CD4-positive, alpha-beta T cell treated with Interleukin-2 at 100 ng/mL for 4 hours (primary cell): ENCODE results near the gene WDR47.
"Not testable (repeated sequence)": the region's sequence is repeated elsewhere in the genome, so short reads cannot be mapped to it uniquely, and the experiment has no call there.

Experiments used
- DNase-seq: peaks from one replicate; pipeline ENCODE4 v3.0.0-alpha.2; 2020; ENCODE audit warnings: low spot score

WDR47 gene

DNA sequence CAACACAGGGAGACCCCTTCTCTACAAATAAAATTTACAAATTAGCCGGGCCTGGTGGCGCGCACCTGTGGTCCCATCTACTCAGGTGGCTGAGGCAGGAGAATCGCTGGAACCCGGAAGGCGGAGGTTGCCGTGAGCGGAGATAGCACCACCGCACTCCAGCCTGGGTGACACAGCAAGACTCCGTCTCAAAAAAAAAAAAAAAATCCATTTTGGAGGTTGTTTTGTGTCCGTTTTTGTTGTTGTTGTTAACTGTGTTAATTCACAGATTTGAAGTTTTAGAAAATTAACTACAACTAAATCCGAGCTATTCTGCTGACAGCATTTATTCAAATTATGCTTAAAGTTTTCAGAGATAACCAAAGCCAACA, 79.2 kb downstream of the WDR47 start:
- peak; percentile 21 for DNase-seq

DNA sequence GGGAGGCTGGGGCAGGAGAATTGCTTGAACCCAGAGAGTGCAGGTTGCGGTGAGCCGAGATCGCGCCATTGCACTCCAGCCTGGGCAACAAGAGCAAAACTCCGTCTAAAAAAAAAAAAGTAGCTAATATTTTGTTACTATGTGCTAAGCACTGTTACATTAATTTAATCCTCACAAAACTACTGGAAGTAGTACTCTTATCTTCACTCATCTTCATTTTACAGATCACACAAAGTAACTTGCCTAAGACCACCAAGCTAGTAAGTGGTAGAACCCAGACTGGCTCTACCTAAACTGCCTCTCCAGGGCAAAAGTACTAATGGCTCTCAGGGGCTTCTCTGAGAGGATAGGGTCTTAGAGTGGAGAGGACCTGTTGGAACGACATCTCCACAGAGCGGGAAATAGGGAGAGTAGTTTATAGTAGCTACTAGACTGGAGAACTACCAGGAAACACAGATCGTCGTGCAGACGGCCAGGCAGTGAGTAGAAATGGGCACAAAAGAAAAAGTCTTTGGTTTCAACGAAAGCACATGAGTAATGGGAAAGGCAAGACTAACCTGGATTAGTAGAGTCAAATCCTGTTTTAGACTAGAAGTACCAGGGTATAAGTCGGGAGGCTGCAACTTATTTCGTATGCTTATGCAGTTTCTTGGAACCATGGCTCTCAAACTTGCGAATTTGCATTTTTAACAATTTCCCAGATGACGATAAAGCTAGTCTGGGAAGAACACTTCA, 80.0 kb downstream of the WDR47 start:
- no peak for DNase-seq

DNA sequence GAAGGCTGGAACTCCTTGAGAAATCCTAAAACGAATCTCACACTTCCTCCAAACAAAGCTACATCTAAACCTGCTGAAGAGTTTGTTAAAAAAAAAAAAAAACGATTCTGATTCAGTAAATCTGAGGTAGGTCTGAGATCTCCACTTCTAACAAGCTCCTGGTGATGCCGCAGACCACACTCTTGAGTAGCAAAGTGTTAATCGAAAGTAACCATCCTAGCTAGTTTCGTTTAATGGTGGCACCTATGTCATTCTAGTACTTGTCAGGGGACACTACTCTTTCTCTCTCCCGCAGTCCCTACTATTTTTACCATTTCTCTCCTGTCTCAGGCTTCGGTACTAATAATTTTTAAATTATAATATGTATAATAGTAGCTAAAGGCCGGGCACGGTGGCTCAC, 80.7 kb downstream of the WDR47 start:
- peak; percentile 37 for DNase-seq

DNA sequence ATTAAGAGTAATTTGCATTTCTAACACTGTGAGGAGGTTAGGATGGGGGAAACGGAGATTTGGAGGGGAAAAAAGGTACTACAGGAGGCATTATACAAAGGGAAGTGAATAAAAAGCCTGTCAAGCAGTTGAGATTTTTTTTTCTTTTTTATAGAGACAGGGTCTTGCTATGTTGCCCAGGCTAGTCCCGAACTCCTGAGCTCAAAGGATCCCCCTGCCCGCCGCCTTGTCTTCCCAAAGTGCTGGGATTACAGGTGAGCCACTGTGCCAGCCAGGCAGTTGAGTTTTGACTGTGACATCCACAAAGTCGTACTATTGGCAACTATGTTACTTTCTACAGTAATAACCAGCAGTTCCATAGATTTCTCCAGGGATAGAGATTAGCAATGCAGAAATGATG, 81.2 kb downstream of the WDR47 start:
- no peak for DNase-seq

DNA sequence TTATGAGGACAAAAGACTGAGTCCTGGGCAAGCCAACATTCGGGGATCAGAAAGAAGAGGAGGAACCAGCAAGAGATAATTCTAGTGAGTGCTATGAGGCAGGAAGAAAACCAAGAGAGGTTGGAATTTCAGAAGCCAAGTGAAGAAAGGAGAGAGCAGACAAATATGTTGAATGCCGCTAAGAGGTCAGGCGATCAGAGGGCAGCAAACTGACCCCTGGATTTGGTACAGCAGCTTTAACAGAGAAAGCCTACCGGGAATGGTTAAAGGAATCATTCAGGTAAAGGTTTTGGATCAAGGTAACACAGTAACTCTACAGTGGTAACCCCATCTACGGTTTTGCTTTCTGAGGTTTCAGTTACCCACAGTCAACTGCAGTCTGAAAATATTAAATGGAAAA, 84.0 kb downstream of the WDR47 start:
- DNase-seq: no peak

DNA sequence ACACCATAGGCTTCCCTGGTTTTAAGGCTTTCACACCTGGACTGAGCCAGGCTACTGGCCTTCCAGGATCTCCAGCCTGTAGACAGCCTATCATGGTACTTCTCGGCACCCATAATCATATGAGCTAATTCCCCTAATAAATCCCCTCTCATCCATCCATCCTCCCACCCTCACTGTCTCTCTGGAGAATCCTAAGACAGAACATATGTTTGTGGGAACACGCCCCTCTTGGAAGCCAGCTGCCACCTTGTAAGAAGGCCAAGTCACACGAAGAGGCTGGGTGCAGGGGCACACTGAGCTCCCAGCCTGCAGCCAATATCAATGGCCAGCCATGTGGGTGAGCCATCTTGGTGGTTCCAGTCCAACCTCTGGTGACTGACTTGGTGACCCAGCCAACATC, 86.0 kb downstream of the WDR47 start:
- DNase-seq: no peak

DNA sequence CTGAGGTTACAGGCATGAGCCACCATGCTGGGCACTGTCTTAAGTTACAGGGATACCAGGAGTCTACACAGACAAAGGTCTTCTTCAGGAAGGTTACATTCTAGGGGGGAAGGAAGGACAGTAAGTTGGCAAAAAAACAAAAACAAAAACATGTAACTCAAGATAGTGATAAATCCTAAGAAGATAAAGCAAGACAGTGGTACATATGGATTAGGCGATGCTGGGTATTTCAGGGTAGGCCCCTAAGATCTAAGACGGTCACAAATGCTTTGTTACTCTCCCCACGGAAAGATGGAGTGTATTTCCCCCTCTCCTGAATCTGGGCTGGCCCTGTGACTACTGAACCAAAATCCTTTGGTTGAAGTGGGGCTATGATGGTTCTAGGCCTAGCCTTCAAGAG, 86.8 kb downstream of the WDR47 start:
- DNase-seq: no peak

DNA sequence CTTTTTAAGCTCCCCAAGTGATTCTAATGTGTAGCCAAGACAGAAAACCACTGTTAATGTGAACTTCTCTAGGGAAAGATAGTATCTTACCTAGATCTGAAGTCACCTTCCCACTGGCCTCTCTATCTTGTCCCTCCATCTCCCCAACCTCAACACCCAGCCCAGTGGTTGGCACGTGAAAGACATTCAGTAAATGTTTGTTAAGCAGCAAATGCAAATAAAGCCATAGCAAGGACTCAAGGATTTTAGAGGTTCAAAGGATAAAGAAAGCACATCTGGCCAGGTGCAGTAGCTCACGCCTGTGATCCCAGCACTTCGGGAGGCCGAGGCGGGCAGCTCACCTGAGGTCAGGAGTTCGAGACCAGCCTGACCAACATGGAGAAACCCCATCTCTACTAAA, 88.5 kb downstream of the WDR47 start:
- DNase-seq: no peak

DNA sequence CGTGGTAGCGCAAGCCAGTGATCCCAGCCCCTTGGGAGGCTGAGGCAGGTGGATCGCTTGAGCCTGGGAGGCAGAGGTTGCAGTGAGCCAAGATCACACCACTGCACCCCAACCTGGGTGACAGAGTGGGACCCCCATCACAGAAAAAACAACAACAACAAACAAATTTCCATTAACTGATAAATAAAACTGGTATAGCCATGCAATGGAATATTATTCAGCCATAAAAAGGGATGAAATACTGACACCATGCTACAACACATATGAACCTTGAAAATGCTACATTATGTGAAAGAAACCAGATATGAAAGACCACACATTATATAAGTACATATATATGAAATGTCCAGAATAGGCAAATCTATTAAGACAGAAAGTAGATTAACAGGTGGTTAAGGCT, 90.7 kb downstream of the WDR47 start:
- no peak for DNase-seq

DNA sequence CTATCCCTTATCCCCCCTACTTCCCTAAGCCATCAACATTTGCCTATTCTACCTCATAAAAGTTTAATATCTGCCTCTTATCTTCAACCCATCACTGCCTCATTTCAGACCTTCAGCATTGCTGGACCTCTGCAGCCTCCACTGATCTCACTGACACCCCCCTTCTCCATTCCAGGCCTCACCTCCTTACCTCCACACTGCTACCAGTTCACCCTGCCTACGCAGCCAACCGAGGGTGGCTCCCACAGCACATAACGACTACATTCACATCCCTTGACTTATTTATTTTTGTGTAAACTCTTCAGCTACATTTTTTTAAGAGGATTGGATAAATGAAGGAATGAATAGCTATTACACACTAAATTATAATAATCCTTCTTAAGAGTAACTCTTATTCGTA, 92.9 kb downstream of the WDR47 start:
- no peak for DNase-seq

DNA sequence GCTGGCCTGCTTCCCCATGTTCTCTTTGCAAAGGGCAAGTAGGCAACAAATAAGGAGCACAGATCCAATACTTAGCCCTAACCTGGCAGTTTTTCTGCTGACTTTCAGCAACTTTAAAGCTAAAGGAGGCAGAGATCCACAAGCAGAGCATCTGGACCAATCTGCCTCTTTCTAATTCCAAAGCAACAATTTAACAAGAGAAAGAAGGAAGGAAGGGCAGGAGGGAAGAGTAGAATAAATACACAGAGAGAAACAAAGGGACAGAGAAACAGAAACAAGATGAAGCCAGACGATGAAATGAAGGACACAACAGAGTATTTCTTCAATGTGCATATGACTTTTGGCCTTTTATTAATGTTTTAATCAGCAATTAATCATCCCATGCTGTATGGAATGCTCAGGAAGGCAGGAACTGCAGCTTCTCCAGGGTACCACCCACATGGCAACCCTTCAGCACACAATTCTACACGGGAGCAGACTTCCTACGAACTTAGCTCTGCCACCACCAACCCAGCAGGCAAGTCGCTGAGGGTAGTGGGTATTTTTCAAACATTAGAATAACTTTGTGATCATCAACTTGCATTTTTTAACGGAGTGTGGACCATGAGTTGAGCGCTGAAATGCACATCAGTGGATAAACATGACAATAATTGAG, 93.9 kb downstream of the WDR47 start:
- DNase-seq: no peak

DNA sequence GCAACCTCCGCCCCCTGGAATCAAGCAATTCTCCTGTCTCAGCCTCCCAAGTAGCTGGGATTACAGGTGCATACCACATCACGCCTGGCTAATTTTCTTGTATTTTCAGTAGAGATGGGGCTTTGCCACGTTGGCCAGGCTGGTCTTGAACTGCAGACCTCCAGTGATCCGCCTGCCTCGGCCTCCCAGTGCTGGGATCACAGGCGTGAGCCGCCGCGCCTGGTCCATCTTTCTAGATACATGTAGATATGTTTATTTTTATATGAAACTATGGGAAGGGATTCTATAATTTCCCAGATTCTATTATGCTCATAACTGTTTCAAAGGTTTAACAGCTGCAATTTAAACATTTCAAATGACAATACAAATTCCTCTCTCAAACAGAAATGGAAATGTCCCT, 105.7 kb downstream of the WDR47 start:
- no peak for DNase-seq

DNA sequence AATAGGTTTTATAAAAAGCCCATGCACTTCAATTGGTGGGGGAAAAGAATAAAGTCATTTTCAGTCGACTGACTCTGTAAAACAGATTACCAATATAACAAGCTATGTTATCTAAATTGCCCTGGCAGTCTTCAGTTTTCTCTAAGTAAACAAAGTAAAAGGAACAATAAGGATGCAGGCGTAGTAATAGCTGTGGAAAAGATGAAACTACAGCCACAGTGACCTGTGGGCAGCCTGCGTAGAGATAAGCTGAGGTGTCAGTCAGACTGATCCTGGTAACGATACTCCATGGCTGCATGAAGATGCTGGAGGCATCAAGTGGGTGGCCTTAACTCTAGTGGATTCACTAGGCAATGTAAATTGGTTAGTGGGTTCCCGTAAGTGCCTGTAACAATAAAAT, 108.0 kb downstream of the WDR47 start:
- no peak for DNase-seq

DNA sequence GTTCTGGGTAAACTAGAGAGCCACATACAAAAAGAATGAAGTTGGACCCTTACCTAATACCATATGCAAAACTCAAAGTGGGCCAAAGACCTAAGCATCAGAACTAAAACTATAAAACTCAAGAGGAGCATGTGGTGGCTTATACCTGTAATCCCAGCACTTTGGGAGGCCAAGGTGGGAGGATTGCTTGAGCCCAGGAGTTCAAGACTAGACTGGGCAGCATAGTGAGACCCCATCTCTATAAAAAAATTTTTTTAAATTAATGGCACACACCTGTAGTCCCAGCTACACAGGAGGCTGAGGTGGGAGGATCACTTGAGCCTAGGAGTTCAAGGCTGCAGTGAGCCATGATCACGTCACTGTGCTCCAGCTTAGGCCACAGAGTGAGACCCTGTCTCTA, 114.3 kb downstream of the WDR47 start:
- DNase-seq: not testable (repeated sequence)

DNA sequence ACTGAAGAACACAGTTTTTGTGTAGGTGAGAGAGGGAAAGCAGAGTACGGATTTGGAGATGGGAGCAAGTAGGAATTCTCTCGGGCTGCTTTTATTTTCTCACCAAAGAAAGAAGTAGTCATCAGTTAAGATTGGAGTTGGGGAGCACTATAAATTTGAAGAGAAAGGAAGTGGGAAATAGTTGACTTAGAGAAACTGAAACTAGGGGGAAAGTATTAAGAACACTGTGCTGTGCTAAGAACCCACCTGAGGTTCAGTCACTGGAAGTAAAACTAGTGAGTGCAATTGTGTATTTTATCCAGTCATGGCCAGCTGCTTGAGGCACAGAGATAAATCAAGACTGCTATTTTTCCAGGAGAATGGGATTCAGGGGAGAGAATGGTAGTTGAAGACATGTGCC, 116.0 kb downstream of the WDR47 start:
- no peak for DNase-seq
